Measurements from ENCODE around the gene ADTRP. TPM values are rescaled to one million over a fixed set of nuclear protein-coding genes. Genes with fewer than 3 reads are reported as not detected.

ADTRP gene
- total RNA-seq, 1 donor from 2014 or later: 0.68 TPM

GRCh38 chr6:11727998-11728961 lies 50.3 kb downstream of the ADTRP start:
- H3K9ac ChIP-seq (ENCODE audit: low read length): no peak overlapping the region

GRCh38 chr6:11727346-11727997 lies 51.1 kb downstream of the ADTRP start:
- DNase-seq (ENCODE audit: low read depth): no peak
- Histone ChIP-seq H3K36me3 (ENCODE audit: insufficient read depth, low read length) (no peaks in the 10 kb centered on the region), H3K4me2 (ENCODE audit: low read length) (no peak overlapping the region), H2AFZ (ENCODE audit: low read depth, low read length) (no peak overlapping the region), H3K27ac (ENCODE audit: low read depth, low read length) (no peak overlapping the region), H3K9ac (ENCODE audit: low read length) (no peak overlapping the region), H3K4me3 (ENCODE audit: insufficient read depth, low read depth, low read length) (no peak overlapping the region), H3K27me3 (ENCODE audit: insufficient read depth, low read length) (no peaks in the 10 kb centered on the region), H3K79me2 (ENCODE audit: insufficient read depth, low read length) (no peaks in the 10 kb centered on the region), H3K4me1 (ENCODE audit: insufficient read depth, low read length) (no peaks in the 10 kb centered on the region), H3K9me3 (ENCODE audit: insufficient read depth, low read depth, low read length) (no peaks in the 10 kb centered on the region), H4K20me1 (ENCODE audit: insufficient read depth, low read length) (no peaks in the 10 kb centered on the region)
- Mint-ChIP-seq H3K27me3 (ENCODE audit: low read depth, unreplicated experiment) (no peaks in the 10 kb centered on the region), H3K4me1 (ENCODE audit: low read depth, unreplicated experiment) (peaks cover 2% of the 10 kb centered on the region), H3K4me3 (ENCODE audit: unreplicated experiment) (no peak overlapping the region), H3K9me3 (ENCODE audit: unreplicated experiment) (peaks cover 8% of the 10 kb centered on the region), H3K36me3 (ENCODE audit: low read depth, unreplicated experiment) (no peaks in the 10 kb centered on the region), H3K27ac (ENCODE audit: unreplicated experiment) (no peak overlapping the region)
- no peak for TF ChIP-seq EZH2 (IDR thresholded peaks at IDR 0.05; ENCODE audit: insufficient read depth, low read length)
- no peak for TF ChIP-seq CTCF (IDR thresholded peaks at IDR 0.05; ENCODE audit: insufficient read depth, low read depth, low read length)
- FAIRE-seq: no peak

More at GRCh38 chr6:11727998-11728961, 50.3 kb downstream of the ADTRP start:
- Histone ChIP-seq H3K27ac (ENCODE audit: low read depth, low read length) (no peak overlapping the region), H3K27me3 (ENCODE audit: insufficient read depth, low read length) (no peaks in the 10 kb centered on the region), H3K4me3 (ENCODE audit: insufficient read depth, low read depth, low read length) (no peak overlapping the region), H3K4me1 (ENCODE audit: insufficient read depth, low read length) (no peaks in the 10 kb centered on the region), H2AFZ (ENCODE audit: low read depth, low read length) (no peak overlapping the region), H3K4me2 (ENCODE audit: low read length) (no peak overlapping the region), H3K36me3 (ENCODE audit: insufficient read depth, low read length) (no peaks in the 10 kb centered on the region), H4K20me1 (ENCODE audit: insufficient read depth, low read length) (no peaks in the 10 kb centered on the region), H3K9me3 (ENCODE audit: insufficient read depth, low read depth, low read length) (no peaks in the 10 kb centered on the region), H3K79me2 (ENCODE audit: insufficient read depth, low read length) (no peaks in the 10 kb centered on the region)
- Mint-ChIP-seq H3K9me3 (ENCODE audit: unreplicated experiment) (peaks cover 8% of the 10 kb centered on the region), H3K36me3 (ENCODE audit: low read depth, unreplicated experiment) (no peaks in the 10 kb centered on the region), H3K27ac (ENCODE audit: unreplicated experiment) (no peak overlapping the region), H3K4me3 (ENCODE audit: unreplicated experiment) (no peak overlapping the region), H3K4me1 (ENCODE audit: low read depth, unreplicated experiment) (peaks cover 2% of the 10 kb centered on the region), H3K27me3 (ENCODE audit: low read depth, unreplicated experiment) (no peaks in the 10 kb centered on the region)
- TF ChIP-seq CTCF (IDR thresholded peaks at IDR 0.05; ENCODE audit: insufficient read depth, low read depth, low read length) (no peak), EZH2 (IDR thresholded peaks at IDR 0.05; ENCODE audit: insufficient read depth, low read length) (no peak)
- FAIRE-seq (no peak), DNase-seq (ENCODE audit: low read depth) (no peak)

Data from astrocyte (in vitro differentiated cells and primary cell).